Gastrocnemius medialis (tissue), 4 donors: Measurements from ENCODE around the gene ITPKB. TPM values are rescaled to one million over a fixed set of nuclear protein-coding genes. Genes with fewer than 3 reads are reported as not detected.

Experiments
- ATAC-seq, 2 donors: fragments of 150-250 bp; one replicate each; pipeline ENCODE4 v1.9.1; 2016
- DNase-seq, 2 donors: peaks; one replicate each; pipeline ENCODE4 v3.0.0-alpha.2; 2019
- H3K27ac ChIP-seq, 4 donors: fragments of 200-600 bp; sonication (generic); 1 replicate in 1 of 4; 2 replicates in 3 of 4; pipeline ENCODE4 v1.5.1; 2016 to 2018; ENCODE audit warnings: mild to moderate bottlenecking in 2 of 4, moderate library complexity in 1 of 4
- H3K27me3 ChIP-seq, 3 donors: fragments of 200-600 bp; sonication (generic) in 2 of 3; 1 replicate in 1 of 3; 2 replicates in 2 of 3; pipeline versions ENCODE4 v1.5.1 to v1.6.0; 2016 to 2019; ENCODE audit warnings: mild to moderate bottlenecking in 1 of 3, moderate library complexity in 1 of 3
- H3K36me3 ChIP-seq, 2 donors: fragments of 200-600 bp; sonication (generic) in 1 of 2; one replicate each; pipeline ENCODE4 v1.5.1; 2017 to 2018
- H3K4me1 ChIP-seq, 2 donors: fragments of 200-600 bp; sonication (generic) in 1 of 2; one replicate each; pipeline ENCODE4 v1.5.1; 2016 to 2017; ENCODE audit warnings: mild to moderate bottlenecking in 2 of 2
- H3K4me3 ChIP-seq, 4 donors: fragments of 200-600 bp; sonication (generic) in 3 of 4; 1 replicate in 1 of 4; 2 replicates in 3 of 4; pipeline ENCODE4 v1.5.1; 2016 to 2019; ENCODE audit warnings: mild to moderate bottlenecking in 2 of 4
- H3K9me3 ChIP-seq, 3 donors: fragments of 200-600 bp; sonication (generic) in 2 of 3; 1 replicate in 1 of 3; 2 replicates in 2 of 3; pipeline ENCODE4 v1.5.1; 2016 to 2019
- POLR2A ChIP-seq, 2 donors: fragments of 450-650 bp; IDR thresholded peaks; one replicate each; pipeline ENCODE4 v1.6.1; 2017; ENCODE audit warnings: antibody characterized with exemption in 2 of 2, mild to moderate bottlenecking in 2 of 2, moderate library complexity in 2 of 2
- in situ Hi-C, 4 donors: fragments of 200-750 bp; cut with MboI; loops; one replicate each; pipeline versions ENCODE4 v1.15.0 to v1.8.0; 2017; ENCODE audit warnings: low sequenced_read_pairs in 4 of 4
- intact Hi-C: fragments of 100-400 bp; cut with DNase I; formaldehyde crosslinking; loops from one replicate; pipeline ENCODE4 v1.15.1; 2023; ENCODE audit warnings: low total_unique reads
- total RNA-seq, 4 donors: library from RNA; depleted of rRNA; stranded (reverse); fragments of >200 nt; gene quantifications; one replicate each; pipeline versions ENCODE4 v1.1.0 to v1.2.3, GENCODE V29; 2016
- TF ChIP-seq, protein P1 (sequence below), 5 experiments: fragments of 450-650 bp in 3 of 5; fragments of 200-600 bp in 2 of 5; sonication (generic) in 2 of 5; IDR thresholded peaks in 4 of 5; conservative IDR thresholded peaks in 1 of 5; 1 replicate in 4 of 5; 2 replicates in 1 of 5; pipeline ENCODE4 v1.5.1; 2016 to 2019; ENCODE audit warnings: antibody characterized with exemption in 5 of 5, mild to moderate bottlenecking in 3 of 5, moderate library complexity in 3 of 5

Gene ITPKB
- total RNA-seq, 4 donors from 2014 or later, result 7.1 to 13.9 (median 7.8) TPM

DNA sequence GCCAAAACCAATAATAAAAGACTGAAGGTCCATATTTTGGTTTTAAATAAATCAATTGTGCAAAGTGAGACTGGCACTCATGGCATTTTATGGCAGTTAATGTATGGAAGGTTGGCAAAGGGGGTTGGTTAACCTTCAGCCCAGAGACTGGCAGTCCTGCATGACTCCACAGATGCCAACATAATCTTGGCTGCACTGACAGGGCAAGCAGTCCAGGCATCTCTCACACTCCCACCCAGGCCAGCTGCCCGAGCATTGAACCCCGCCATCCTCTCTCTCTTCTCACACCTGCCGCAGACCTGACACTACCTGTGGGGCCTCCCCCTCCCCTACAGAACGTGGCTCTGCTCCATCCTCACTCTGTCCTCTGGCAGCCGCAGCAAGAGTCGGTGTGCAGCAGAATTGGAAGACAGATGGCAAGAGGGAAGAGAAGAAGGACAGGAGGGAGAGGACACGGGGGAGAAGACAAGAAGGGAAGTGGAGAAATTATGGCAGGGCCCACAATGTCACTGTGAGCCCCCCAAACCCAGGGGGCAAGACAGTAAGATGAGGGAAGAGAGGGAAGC lies 43.7 kb downstream of the ITPKB start:
- in situ Hi-C loops, result no loop called here
- no peaks in the 10 kb centered on the region for H3K27me3 ChIP-seq
- no peak overlapping the region for H3K4me3 ChIP-seq
- ATAC-seq (no peak), DNase-seq (no peak)
- peak overlapping the region; percentile 9 to 60 (median 42) for H3K27ac ChIP-seq
- no peaks in the 10 kb centered on the region for H3K36me3 ChIP-seq
- TF ChIP-seq, protein P1, sequence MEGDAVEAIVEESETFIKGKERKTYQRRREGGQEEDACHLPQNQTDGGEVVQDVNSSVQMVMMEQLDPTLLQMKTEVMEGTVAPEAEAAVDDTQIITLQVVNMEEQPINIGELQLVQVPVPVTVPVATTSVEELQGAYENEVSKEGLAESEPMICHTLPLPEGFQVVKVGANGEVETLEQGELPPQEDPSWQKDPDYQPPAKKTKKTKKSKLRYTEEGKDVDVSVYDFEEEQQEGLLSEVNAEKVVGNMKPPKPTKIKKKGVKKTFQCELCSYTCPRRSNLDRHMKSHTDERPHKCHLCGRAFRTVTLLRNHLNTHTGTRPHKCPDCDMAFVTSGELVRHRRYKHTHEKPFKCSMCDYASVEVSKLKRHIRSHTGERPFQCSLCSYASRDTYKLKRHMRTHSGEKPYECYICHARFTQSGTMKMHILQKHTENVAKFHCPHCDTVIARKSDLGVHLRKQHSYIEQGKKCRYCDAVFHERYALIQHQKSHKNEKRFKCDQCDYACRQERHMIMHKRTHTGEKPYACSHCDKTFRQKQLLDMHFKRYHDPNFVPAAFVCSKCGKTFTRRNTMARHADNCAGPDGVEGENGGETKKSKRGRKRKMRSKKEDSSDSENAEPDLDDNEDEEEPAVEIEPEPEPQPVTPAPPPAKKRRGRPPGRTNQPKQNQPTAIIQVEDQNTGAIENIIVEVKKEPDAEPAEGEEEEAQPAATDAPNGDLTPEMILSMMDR (IDR thresholded peaks at IDR 0.05 in 4 of 5, conservative IDR thresholded peaks at IDR 0.05 in 1 of 5), result no peak
- intact Hi-C loops, result no loop called here
- no peaks in the 10 kb centered on the region for H3K9me3 ChIP-seq
- H3K4me1 ChIP-seq, result peaks cover 66 to 75% of the 10 kb centered on the region in 2 donors

DNA sequence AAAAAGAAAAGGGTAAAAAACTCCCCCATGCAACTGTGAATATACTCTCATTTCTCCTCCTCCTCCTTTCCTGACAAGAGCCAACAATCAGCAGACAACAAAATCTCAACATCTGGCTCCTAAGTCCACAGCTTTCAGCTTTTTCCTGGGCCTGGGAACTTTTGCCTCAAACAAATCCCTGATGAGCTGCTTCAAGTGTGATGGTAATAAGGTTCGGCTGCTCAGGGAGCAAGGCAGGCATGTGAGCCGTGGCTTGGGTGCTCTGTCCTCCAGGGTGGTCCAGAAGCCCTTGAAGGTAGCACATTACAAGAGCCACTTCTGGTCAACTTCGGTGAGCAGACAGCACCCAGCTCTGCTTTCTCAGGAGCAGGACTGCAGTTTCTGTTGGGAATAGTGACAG lies 46.3 kb downstream of the ITPKB start:
- H3K27me3 ChIP-seq, result no peaks in the 10 kb centered on the region
- no peak for ATAC-seq
- no peaks in the 10 kb centered on the region for H3K36me3 ChIP-seq
- no peak for DNase-seq
- peak overlapping the region; percentile 68 to 89 (median 72) for H3K27ac ChIP-seq
- in situ Hi-C loops, result no loop called here
- no peaks in the 10 kb centered on the region for H3K9me3 ChIP-seq
- H3K4me3 ChIP-seq, result no peak overlapping the region
- no peak for TF ChIP-seq POLR2A (IDR thresholded peaks at IDR 0.05)
- TF ChIP-seq, protein P1 (IDR thresholded peaks at IDR 0.05 in 4 of 5, conservative IDR thresholded peaks at IDR 0.05 in 1 of 5), result no peak
- H3K4me1 ChIP-seq, result peaks cover 72 to 77% of the 10 kb centered on the region in 2 donors
- intact Hi-C loops, result no loop called here

DNA sequence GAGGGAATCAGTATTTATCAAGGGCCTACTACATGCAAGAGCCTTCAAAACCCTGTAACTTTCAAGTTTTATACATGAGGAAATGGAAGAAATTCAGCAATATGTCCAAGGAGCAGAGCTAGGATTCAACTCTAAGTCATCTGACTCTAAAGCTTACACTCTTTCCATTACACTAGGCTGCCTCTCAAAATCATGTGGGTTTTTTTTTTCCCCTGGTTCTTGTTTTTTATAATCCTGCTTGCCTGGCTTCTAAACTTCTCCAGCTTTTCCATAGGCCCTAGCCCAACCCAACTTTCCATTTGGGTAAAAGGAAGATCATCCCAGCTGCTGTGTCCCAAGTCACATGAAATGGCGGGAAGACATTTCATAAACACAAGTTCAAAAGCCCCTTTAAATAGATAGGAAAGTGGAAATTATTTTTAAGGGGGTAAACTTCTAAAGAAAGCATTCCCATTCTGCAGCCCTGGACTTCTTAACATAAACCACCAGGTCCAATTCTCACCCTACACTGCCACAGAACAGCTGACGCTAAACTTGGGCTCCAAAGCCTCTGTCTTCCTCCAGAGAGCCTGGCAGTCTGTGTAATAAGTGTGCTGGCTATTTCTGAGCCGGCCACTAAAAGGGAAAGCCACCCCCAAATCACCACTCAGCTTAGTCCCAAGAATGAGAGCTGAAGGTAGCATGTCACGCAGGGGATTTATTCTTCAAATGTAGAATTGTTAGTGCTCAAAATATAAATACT lies 46.9 kb downstream of the ITPKB start:
- TF ChIP-seq, protein P1 (IDR thresholded peaks at IDR 0.05 in 4 of 5, conservative IDR thresholded peaks at IDR 0.05 in 1 of 5), result no peak
- TF ChIP-seq POLR2A (IDR thresholded peaks at IDR 0.05), result no peak
- H3K27ac ChIP-seq, result peak overlapping the region; percentile 68 to 89 (median 72)
- intact Hi-C loops, result no loop called here
- no peaks in the 10 kb centered on the region for H3K27me3 ChIP-seq
- DNase-seq (no peak), ATAC-seq (peak in 1 of 2 donors; percentile 34)
- H3K36me3 ChIP-seq, result no peaks in the 10 kb centered on the region
- in situ Hi-C loops, result no loop called here
- H3K4me3 ChIP-seq, result no peak overlapping the region
- H3K4me1 ChIP-seq, result peaks cover 72 to 77% of the 10 kb centered on the region in 2 donors
- H3K9me3 ChIP-seq, result no peaks in the 10 kb centered on the region

DNA sequence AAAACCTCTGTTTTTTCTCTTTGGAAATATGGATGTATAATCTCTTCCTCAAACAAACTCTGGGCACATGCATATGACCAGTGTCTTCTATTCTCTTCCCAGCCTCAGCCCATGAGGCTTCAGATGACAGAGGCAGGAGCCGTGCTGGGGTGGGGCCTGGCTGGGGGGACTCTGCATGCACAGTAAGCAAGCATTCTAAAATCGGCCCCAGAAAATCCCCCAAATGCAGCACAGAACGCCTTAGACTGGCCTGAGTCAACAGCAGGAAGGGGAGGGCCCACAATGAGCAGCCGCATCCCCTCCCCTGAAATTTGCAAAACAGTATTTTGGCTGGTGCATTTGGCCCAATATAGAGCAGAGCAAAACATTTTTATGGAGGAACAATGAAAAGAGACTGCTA lies 47.8 kb downstream of the ITPKB start:
- H3K9me3 ChIP-seq, result no peaks in the 10 kb centered on the region
- peak overlapping the region; percentile 68 to 89 (median 72) for H3K27ac ChIP-seq
- no peak for ATAC-seq
- intact Hi-C loops, result no loop called here
- H3K36me3 ChIP-seq, result no peaks in the 10 kb centered on the region
- no peak for DNase-seq
- in situ Hi-C loops, result no loop called here
- H3K27me3 ChIP-seq, result no peaks in the 10 kb centered on the region
- no peak overlapping the region for H3K4me3 ChIP-seq
- TF ChIP-seq POLR2A (IDR thresholded peaks at IDR 0.05), result no peak
- TF ChIP-seq, protein P1 (IDR thresholded peaks at IDR 0.05 in 4 of 5, conservative IDR thresholded peaks at IDR 0.05 in 1 of 5), result no peak
- peaks cover 72 to 77% of the 10 kb centered on the region in 2 donors for H3K4me1 ChIP-seq
